ENCODE data around the gene FTL. TPM values are rescaled to one million over a fixed set of nuclear protein-coding genes. Genes with fewer than 3 reads are reported as not detected.

The FTL gene
- total and polyA plus RNA-seq, 4 donors, result 2,528 to 16,395 (median 12,201) TPM

DNA sequence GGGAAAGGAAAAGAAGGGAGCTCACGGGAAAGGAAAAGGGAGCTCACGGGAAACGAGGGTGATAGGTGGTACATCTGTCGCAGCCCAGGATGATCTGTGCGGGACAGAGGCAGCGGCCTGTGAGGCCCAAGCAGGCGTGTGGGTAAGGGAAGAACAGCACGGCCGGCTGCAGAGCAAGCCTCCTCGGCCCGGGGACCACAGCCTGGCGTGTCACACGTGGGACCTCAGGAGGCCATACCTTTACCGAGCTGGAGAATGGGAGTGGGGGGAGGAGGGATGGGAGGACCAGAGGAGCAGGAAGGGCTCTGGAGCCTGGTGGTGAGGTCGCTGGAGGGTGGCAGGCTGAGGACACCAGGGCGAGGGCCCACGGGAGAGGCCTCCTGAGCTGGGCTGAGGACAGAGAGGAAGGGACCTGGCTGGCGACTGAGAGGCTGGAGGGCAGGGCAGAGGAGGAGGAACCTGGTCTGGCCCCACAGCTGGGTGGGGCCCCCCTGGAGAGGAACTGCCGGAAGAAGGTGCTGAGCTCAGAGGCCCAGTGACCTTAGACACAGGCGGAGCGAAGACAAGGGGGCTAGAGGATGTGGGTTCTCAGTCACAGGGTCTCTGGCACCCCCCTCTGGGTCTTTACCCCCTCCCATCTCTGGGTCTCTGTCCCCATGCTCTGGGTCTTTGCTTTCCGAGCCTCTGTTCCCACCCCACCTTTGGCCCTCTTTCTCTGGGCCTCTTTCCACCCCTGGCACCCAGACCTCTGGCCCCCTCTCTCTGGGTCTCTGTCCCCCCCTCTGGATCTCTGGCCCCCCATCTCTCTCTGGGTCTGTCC is 2.9 kb upstream of the FTL start:
- DNase-seq (ENCODE audit: low spot score), result peak; percentile 82
- Histone ChIP-seq H3K4me1 (ENCODE audit: control insufficient read depth in 4 of 4, insufficient read depth in 4 of 4, low read length in 3 of 4) (peaks cover 7 to 28% (median 18%) of the 10 kb centered on the region in 4 donors), H3K4me3 (ENCODE audit: low read depth in 1 of 3, low read length in 3 of 3) (peak overlapping the region; percentile 18 to 53 (median 27)), H3K9ac (ENCODE audit: low read depth in 1 of 2, low read length in 2 of 2) (peak overlapping the region; percentile 60 to 70), H3K27me3 (ENCODE audit: control insufficient read depth in 4 of 4, insufficient read depth in 4 of 4, low read length in 3 of 4) (no peaks in the 10 kb centered on the region), H3K9me3 (ENCODE audit: control insufficient read depth in 4 of 4, low read length in 3 of 4) (no peaks in the 10 kb centered on the region), H3K36me3 (ENCODE audit: control insufficient read depth in 4 of 4, insufficient read depth in 3 of 4, low read depth in 1 of 4, low read length in 3 of 4) (peaks cover 0 to 5% (median 1%) of the 10 kb centered on the region in 4 donors), H3K27ac (ENCODE audit: low read depth in 1 of 2, low read length in 2 of 2) (peak overlapping the region; percentile 90 to 96)
- TF ChIP-seq HNF4G (IDR thresholded peaks at IDR 0.05) (no peak), RAD21 (IDR thresholded peaks at IDR 0.05) (peak in 1 of 2 donors; percentile 13), HNF4A (conservative IDR thresholded peaks at IDR 0.05) (peak; percentile 21 to 42), JUND (IDR thresholded peaks at IDR 0.05) (no peak), YY1 (IDR thresholded peaks at IDR 0.05) (peak; percentile 45), SP1 (IDR thresholded peaks at IDR 0.05) (no peak), TAF1 (conservative IDR thresholded peaks at IDR 0.05) (peak; percentile 21), FOXA1 (IDR thresholded peaks at IDR 0.05) (no peak), RXRA (IDR thresholded peaks at IDR 0.05) (peak; percentile 39 to 55), NR2F2 (IDR thresholded peaks at IDR 0.05) (no peak), FOXA2 (IDR thresholded peaks at IDR 0.05) (no peak), GABPA (IDR thresholded peaks at IDR 0.05 in 1 of 2, conservative IDR thresholded peaks at IDR 0.05 in 1 of 2) (no peak), EGR1 (IDR thresholded peaks at IDR 0.05; ENCODE audit: low read depth in 2 of 2) (no peak)
- TF ChIP-seq, protein P1, sequence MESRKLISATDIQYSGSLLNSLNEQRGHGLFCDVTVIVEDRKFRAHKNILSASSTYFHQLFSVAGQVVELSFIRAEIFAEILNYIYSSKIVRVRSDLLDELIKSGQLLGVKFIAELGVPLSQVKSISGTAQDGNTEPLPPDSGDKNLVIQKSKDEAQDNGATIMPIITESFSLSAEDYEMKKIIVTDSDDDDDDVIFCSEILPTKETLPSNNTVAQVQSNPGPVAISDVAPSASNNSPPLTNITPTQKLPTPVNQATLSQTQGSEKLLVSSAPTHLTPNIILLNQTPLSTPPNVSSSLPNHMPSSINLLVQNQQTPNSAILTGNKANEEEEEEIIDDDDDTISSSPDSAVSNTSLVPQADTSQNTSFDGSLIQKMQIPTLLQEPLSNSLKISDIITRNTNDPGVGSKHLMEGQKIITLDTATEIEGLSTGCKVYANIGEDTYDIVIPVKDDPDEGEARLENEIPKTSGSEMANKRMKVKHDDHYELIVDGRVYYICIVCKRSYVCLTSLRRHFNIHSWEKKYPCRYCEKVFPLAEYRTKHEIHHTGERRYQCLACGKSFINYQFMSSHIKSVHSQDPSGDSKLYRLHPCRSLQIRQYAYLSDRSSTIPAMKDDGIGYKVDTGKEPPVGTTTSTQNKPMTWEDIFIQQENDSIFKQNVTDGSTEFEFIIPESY (IDR thresholded peaks at IDR 0.05), result no peak
- TF ChIP-seq, protein P2, sequence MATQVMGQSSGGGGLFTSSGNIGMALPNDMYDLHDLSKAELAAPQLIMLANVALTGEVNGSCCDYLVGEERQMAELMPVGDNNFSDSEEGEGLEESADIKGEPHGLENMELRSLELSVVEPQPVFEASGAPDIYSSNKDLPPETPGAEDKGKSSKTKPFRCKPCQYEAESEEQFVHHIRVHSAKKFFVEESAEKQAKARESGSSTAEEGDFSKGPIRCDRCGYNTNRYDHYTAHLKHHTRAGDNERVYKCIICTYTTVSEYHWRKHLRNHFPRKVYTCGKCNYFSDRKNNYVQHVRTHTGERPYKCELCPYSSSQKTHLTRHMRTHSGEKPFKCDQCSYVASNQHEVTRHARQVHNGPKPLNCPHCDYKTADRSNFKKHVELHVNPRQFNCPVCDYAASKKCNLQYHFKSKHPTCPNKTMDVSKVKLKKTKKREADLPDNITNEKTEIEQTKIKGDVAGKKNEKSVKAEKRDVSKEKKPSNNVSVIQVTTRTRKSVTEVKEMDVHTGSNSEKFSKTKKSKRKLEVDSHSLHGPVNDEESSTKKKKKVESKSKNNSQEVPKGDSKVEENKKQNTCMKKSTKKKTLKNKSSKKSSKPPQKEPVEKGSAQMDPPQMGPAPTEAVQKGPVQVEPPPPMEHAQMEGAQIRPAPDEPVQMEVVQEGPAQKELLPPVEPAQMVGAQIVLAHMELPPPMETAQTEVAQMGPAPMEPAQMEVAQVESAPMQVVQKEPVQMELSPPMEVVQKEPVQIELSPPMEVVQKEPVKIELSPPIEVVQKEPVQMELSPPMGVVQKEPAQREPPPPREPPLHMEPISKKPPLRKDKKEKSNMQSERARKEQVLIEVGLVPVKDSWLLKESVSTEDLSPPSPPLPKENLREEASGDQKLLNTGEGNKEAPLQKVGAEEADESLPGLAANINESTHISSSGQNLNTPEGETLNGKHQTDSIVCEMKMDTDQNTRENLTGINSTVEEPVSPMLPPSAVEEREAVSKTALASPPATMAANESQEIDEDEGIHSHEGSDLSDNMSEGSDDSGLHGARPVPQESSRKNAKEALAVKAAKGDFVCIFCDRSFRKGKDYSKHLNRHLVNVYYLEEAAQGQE (IDR thresholded peaks at IDR 0.05), result peak; percentile 83
- TF ChIP-seq, protein P3, sequence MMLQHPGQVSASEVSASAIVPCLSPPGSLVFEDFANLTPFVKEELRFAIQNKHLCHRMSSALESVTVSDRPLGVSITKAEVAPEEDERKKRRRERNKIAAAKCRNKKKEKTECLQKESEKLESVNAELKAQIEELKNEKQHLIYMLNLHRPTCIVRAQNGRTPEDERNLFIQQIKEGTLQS (IDR thresholded peaks at IDR 0.05), result no peak
- TF ChIP-seq, protein P4, sequence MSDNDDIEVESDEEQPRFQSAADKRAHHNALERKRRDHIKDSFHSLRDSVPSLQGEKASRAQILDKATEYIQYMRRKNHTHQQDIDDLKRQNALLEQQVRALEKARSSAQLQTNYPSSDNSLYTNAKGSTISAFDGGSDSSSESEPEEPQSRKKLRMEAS (IDR thresholded peaks at IDR 0.05), result no peak
- TF ChIP-seq, protein P5, sequence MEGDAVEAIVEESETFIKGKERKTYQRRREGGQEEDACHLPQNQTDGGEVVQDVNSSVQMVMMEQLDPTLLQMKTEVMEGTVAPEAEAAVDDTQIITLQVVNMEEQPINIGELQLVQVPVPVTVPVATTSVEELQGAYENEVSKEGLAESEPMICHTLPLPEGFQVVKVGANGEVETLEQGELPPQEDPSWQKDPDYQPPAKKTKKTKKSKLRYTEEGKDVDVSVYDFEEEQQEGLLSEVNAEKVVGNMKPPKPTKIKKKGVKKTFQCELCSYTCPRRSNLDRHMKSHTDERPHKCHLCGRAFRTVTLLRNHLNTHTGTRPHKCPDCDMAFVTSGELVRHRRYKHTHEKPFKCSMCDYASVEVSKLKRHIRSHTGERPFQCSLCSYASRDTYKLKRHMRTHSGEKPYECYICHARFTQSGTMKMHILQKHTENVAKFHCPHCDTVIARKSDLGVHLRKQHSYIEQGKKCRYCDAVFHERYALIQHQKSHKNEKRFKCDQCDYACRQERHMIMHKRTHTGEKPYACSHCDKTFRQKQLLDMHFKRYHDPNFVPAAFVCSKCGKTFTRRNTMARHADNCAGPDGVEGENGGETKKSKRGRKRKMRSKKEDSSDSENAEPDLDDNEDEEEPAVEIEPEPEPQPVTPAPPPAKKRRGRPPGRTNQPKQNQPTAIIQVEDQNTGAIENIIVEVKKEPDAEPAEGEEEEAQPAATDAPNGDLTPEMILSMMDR (IDR thresholded peaks at IDR 0.05; ENCODE audit: low read depth, low read length, missing input control), result no peak
- WGBS, result 45% methylated on average over 22 of the region's 22 CpGs
